Calu3 (cell line): ENCODE measurements around the gene STX12. TPM values are rescaled to one million over a fixed set of nuclear protein-coding genes. Genes with fewer than 3 reads are reported as not detected.
"Not testable (repeated sequence)": the region's sequence is repeated elsewhere in the genome, so short reads cannot be mapped to it uniquely, and the experiment has no call there.

Experiments
- BruUV-seq: library from RNA; stranded (reverse); fragments of 400-500 nt; replicated peaks from 2 replicates; lab custom pipeline; 2021; lab: Mats Ljungman, UMichigan
- CTCF ChIA-PET: fragments of 300-600 bp; sonication (Branson Sonifier 250); formaldehyde crosslinking; loops from one replicate; lab custom pipeline; 2022; ENCODE audit warnings: antibody characterized with exemption; lab: Charles Lee
- DNase-seq: peaks from one replicate; pipeline ENCODE4 v3.0.0; 2022
- H3K27ac Mint-ChIP-seq: one replicate; pipeline ENCODE4 v1.8.0; 2022; ENCODE audit warnings: mixed read lengths; ENCODE audit not compliant: unreplicated experiment
- H3K27me3 Mint-ChIP-seq: one replicate; pipeline ENCODE4 v1.8.0; 2022; ENCODE audit warnings: mixed read lengths; ENCODE audit not compliant: unreplicated experiment
- H3K36me3 Mint-ChIP-seq: one replicate; pipeline ENCODE4 v1.8.0; 2022; ENCODE audit warnings: mild to moderate bottlenecking, moderate library complexity, mixed read lengths; ENCODE audit not compliant: insufficient read depth, unreplicated experiment
- H3K4me1 Mint-ChIP-seq: one replicate; pipeline ENCODE4 v1.8.0; 2022; ENCODE audit warnings: mild to moderate bottlenecking, low read depth, mixed read lengths; ENCODE audit not compliant: unreplicated experiment
- H3K4me3 Mint-ChIP-seq: one replicate; pipeline ENCODE4 v1.8.0; 2022; ENCODE audit warnings: mild to moderate bottlenecking, low read depth, moderate library complexity, mixed read lengths; ENCODE audit not compliant: unreplicated experiment
- H3K9me3 Mint-ChIP-seq: one replicate; pipeline ENCODE4 v1.8.0; 2022; ENCODE audit warnings: low read depth, mixed read lengths; ENCODE audit not compliant: unreplicated experiment
- CTCF ChIP-seq: fragments of 200-600 bp; IDR thresholded peaks from one replicate; pipeline ENCODE4 v1.8.0; 2022; ENCODE audit warnings: antibody characterized with exemption; ENCODE audit not compliant: unreplicated experiment
- intact Hi-C: fragments of 100-400 bp; cut with micrococcal nuclease; formaldehyde crosslinking; loops from one replicate; pipeline ENCODE4 v1.10.0; 2022; ENCODE audit not compliant: unreplicated experiment
- total RNA-seq: library from RNA; stranded (reverse); gene quantifications from 2 replicates; pipeline ENCODE4 v1.2.3, GENCODE V29; 2022

Gene STX12
- total RNA-seq, 1 experiment from 2014 or later = 23.4 TPM

GRCh38 chr1:27774654-27775053, 1.6 kb downstream of the STX12 start:
- CTCF ChIA-PET = no interaction called here
- Mint-ChIP-seq H3K27me3 (no peaks in the 10 kb centered on the region), H3K4me1 (no peaks in the 10 kb centered on the region), H3K9me3 (no peaks in the 10 kb centered on the region), H3K36me3 (peaks cover 18% of the 10 kb centered on the region), H3K27ac (no peak overlapping the region), H3K4me3 (no peak overlapping the region)
- no peak for DNase-seq
- intact Hi-C loops = no loop called here
- no TSS peak for BruUV-seq
- no peak for TF ChIP-seq CTCF

DNA sequence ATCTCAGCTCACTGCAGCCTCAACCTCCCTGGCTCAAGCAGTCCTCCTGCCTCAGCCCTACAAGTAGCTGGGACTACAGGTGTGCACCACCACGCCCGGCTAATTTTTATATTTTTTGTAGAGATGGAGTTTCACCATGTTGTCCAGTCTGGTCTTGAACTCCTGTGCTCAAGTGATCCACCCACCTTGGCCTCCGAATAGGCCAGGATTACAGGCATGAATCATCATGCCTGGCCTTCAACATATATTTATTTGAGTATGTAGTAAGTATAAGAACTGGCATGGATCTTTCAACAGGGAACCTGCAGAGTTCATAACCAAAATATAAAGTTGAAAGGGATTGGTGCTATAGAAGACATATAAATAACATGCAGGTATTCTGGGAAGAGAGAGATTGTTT, 2.3 kb downstream of the STX12 start:
- DNase-seq, H3K9me3 Mint-ChIP-seq, H3K4me1 Mint-ChIP-seq, BruUV-seq, H3K27me3 Mint-ChIP-seq, H3K4me3 Mint-ChIP-seq, H3K27ac Mint-ChIP-seq, CTCF ChIA-PET, intact Hi-C loops: not testable (repeated sequence)
- H3K36me3 Mint-ChIP-seq = peaks cover 18% of the 10 kb centered on the region

GRCh38 chr1:27776276-27776675, 3.3 kb downstream of the STX12 start:
- H3K27ac Mint-ChIP-seq, CTCF ChIA-PET, H3K4me3 Mint-ChIP-seq, DNase-seq, H3K4me1 Mint-ChIP-seq, intact Hi-C loops, H3K9me3 Mint-ChIP-seq, BruUV-seq, H3K27me3 Mint-ChIP-seq: not testable (repeated sequence)
- H3K36me3 Mint-ChIP-seq = peaks cover 18% of the 10 kb centered on the region

- TF ChIP-seq CTCF = no peak
- Mint-ChIP-seq H3K9me3 (no peaks in the 10 kb centered on the region), H3K4me1 (no peaks in the 10 kb centered on the region), H3K36me3 (peaks cover 11% of the 10 kb centered on the region), H3K27me3 (no peaks in the 10 kb centered on the region), H3K4me3 (no peak overlapping the region), H3K27ac (no peak overlapping the region)
- CTCF ChIA-PET = no interaction called here
- BruUV-seq = no TSS peak
- no peak for DNase-seq
- intact Hi-C loops = no loop called here
Observed at GRCh38 chr1:27778056-27778455, 5.0 kb downstream of the STX12 start.

DNA sequence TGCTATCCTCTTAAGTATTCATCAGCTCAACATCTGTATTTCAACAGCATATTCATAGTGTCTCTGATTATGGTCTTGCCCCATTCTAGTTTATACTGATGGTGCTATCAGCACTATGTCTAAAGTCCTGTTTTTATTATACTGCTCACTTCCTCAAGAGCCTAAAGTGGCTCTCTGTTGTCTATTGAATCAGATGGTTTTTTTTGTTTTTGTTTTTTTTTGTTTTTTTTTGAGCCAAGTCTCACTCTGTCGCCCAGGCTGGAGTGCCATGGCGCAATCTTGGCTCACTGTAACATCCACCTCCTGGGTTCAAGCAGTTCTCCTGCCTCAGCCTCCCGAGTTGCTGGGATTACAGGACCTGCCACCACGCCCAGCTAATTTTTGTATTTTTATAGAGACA, 6.1 kb downstream of the STX12 start:
- Mint-ChIP-seq H3K9me3 (no peaks in the 10 kb centered on the region), H3K27me3 (no peaks in the 10 kb centered on the region), H3K36me3 (peaks cover under 1% of the 10 kb centered on the region), H3K4me3 (no peak overlapping the region), H3K27ac (no peak overlapping the region), H3K4me1 (no peaks in the 10 kb centered on the region)
- DNase-seq = no peak
- BruUV-seq = no TSS peak
- intact Hi-C loops = no loop called here
- no peak for TF ChIP-seq CTCF
- CTCF ChIA-PET = interaction anchor here (0.6 to 0.7 kb wide), 2 partner anchors 11 to 574 kb away, joined by 3 to 4 read pairs; no protein-coding TSS in a partner anchor
